ENCODE data around the gene CUL4A.
"Not testable (repeated sequence)": the region's sequence is repeated elsewhere in the genome, so short reads cannot be mapped to it uniquely, and the experiment has no call there.

The CUL4A gene

DNA sequence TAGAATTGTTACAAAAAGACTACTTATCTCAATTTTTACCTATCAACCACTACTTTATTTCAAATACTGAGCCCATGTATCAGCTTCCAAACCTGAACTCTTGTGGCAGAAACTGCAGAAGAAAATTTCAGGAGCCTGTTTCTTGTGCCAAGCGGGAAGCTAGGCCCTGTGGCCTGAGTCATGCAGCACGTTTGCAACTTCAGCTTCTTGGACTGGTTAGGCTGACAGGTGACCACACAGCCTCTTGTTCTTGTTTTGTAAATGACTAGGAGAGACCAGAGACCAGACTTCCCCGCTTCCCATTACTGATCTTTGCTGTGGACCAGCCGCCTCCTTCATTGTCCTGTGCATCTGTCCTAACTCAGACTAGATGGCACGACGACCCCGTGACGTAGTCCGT lies 84.3 kb downstream of the CUL4A start:
- no peak for DNase-seq

- DNase-seq, result no peak
Measured at GRCh38 chr13:113295776-113296175, 86.4 kb downstream of the CUL4A start.

GRCh38 chr13:113296823-113297369 lies 87.5 kb downstream of the CUL4A start, which contains the start of gene LAMP1:
LAMP1 (plus strand) TSS chr13:113297239; CDS start chr13:113297435, 196 bp downstream.
- peak; percentile 66 for DNase-seq

DNA sequence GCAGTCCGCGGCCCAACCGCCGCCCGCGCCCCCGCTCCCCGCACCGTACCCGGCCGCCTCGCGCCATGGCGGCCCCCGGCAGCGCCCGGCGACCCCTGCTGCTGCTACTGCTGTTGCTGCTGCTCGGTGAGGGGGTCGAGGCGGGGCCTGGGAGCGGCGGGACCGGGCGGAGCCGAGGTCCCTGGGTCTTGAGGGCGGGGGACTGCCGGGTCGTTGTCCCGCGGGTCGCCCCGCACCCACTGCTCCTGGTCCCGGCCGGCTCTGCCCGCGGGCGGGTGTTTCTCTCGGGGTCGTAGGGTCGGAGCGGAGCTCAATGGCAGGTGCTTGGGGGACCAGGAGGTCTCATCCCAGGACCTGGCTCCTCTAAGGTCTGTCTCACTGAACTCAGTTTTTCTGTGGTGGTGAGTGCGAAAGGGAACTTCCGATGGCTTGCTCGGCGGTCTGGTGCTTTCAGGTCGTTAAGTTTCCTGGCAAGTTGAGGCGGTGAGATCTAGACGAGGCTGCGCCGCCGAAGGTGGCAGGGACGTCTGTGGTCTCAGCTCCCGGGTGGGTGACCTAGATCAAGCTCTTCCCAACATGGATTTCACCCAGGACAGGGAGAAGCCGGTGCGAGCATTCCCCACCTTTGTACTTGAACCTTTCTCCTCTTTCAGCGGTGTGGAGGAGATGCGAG lies 88.1 kb downstream of the CUL4A start:
- no peak for DNase-seq

DNA sequence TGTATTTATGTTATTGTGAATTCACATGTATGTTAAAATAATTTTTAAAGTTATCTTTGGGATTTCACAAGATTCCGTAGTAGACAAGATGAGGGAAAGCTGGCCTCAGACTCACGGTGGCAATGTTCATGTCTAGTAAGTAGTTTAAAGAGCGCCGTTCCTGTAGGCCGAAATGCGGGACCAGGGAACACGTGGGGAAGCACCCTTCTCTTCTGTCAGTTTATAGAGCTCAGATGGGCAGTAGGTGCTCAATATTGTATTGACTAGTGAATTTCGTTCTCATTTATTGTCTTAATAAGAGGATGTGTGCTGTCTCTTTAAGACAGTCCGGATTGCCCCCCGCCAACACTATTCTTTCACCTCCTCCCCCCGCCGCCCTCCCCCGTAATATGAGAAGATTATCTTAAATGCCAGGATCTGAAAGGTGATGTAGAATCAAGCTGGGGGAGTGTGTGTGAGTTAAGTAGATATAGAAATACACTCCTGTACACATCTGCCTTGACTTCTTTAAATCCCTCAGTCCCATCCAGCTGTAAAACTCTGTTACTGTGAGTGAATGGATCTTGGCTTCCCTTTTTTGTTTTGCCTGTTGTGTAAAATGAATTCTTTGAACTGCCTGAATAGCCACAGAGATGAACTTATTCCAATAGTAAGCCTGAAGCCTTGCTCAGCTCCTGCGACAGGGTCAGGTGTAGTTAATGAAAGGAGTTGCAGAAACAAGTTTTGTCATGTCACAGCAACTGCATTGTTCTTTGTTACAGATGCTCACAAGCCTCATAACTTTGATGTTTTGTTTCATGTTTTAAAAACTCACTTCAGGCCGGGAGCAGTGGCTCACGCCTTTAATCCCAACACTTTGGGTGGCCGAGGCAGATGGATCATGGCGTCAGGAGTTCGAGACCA lies 88.9 kb downstream of the CUL4A start:
- DNase-seq, result peak; percentile 31

DNA sequence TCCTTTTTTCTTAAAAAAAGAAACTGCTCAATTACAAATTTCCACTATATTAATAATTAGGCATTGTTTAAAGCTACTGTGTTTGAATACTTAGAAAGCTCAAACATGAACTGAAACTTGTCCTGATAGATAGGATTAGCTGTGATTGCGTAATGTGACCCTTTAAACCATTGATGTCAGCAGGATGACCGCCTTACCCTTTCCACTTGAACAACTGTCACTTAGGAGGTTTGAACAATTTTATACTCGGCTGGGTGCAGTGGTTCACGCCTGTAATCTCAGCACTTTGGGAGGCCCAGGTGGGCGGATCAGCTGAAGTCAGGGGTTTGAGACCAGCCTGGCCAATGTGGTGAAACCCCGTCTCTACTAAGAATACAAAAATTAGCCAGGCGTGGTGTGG lies 90.5 kb downstream of the CUL4A start:
- DNase-seq, result no peak

- no peak for DNase-seq
Measured at GRCh38 chr13:113302986-113303385, 93.6 kb downstream of the CUL4A start.

- peak; percentile 34 for DNase-seq
Measured at GRCh38 chr13:113304121-113304520, 94.7 kb downstream of the CUL4A start.

GRCh38 chr13:113305208-113305607 lies 95.8 kb downstream of the CUL4A start:
- peak; percentile 43 for DNase-seq

GRCh38 chr13:113307491-113307890 lies 98.1 kb downstream of the CUL4A start:
- no peak for DNase-seq

DNA sequence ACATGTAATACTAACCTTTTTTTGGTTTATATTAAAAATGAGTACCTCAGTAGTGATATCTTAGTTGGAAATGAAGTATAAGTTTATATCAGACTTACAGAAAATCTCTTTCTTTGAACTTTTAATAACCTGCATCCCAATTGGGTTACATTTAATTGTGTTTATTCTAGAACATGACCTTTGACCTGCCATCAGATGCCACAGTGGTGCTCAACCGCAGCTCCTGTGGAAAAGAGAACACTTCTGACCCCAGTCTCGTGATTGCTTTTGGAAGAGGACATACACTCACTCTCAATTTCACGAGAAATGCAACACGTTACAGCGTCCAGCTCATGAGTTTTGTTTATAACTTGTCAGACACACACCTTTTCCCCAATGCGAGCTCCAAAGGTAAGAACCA lies 100.1 kb downstream of the CUL4A start:
- no peak for DNase-seq

GRCh38 chr13:113314112-113314511 lies 104.7 kb downstream of the CUL4A start:
- DNase-seq, result not testable (repeated sequence)

GRCh38 chr13:113314895-113315470 lies 105.6 kb downstream of the CUL4A start:
- not testable (repeated sequence) for DNase-seq

GRCh38 chr13:113315992-113316391 lies 106.6 kb downstream of the CUL4A start:
- DNase-seq, result no peak
